ENCODE measurements around the gene HPCA.

The HPCA gene

GRCh38 chr1:32889731-32890278 lies 3.5 kb downstream of the HPCA start:
- TF ChIP-seq ISL1 (CRISPR knock-in tag; IDR thresholded peaks at IDR 0.05), result no peak
- no peak for ATAC-seq

GRCh38 chr1:32890516-32891240 lies 4.4 kb downstream of the HPCA start:
- TF ChIP-seq BACH2 (CRISPR knock-in tag; IDR thresholded peaks at IDR 0.05; ENCODE audit: borderline replicate concordance) (no peak), TSHZ2 (CRISPR knock-in tag; IDR thresholded peaks at IDR 0.05) (no peak), GLIS3 (CRISPR knock-in tag; IDR thresholded peaks at IDR 0.05) (no peak), ARNTL (CRISPR knock-in tag; IDR thresholded peaks at IDR 0.05; ENCODE audit: borderline replicate concordance, low read depth) (no peak), CSDC2 (CRISPR knock-in tag; IDR thresholded peaks at IDR 0.05) (no peak), TOX (CRISPR knock-in tag; IDR thresholded peaks at IDR 0.05; ENCODE audit: borderline replicate concordance) (no peak), ZNF8 (CRISPR knock-in tag; IDR thresholded peaks at IDR 0.05) (no peak), ZC3H10 (CRISPR knock-in tag; IDR thresholded peaks at IDR 0.05) (no peak), ZFP3 (CRISPR knock-in tag; IDR thresholded peaks at IDR 0.05) (no peak)
- ATAC-seq, result no peak

- no peak for ATAC-seq
- TF ChIP-seq SNAI2 (CRISPR knock-in tag; IDR thresholded peaks at IDR 0.05), result no peak
- TF ChIP-seq BACH2 (CRISPR knock-in tag; IDR thresholded peaks at IDR 0.05; ENCODE audit: borderline replicate concordance), result no peak
- no peak for TF ChIP-seq ZNF565 (CRISPR knock-in tag; conservative IDR thresholded peaks at IDR 0.05; ENCODE audit: low read depth)
- no peak for TF ChIP-seq PATZ1 (CRISPR knock-in tag; IDR thresholded peaks at IDR 0.05; ENCODE audit: borderline replicate concordance)
- TF ChIP-seq ISL1 (CRISPR knock-in tag; IDR thresholded peaks at IDR 0.05), result no peak
- TF ChIP-seq CSDC2 (CRISPR knock-in tag; IDR thresholded peaks at IDR 0.05), result no peak
- no peak for TF ChIP-seq ARNTL (CRISPR knock-in tag; IDR thresholded peaks at IDR 0.05; ENCODE audit: borderline replicate concordance, low read depth)
- no peak for TF ChIP-seq OSR1 (CRISPR knock-in tag; IDR thresholded peaks at IDR 0.05)
- TF ChIP-seq ZC3H10 (CRISPR knock-in tag; IDR thresholded peaks at IDR 0.05), result no peak
- TF ChIP-seq ESRRG (CRISPR knock-in tag; IDR thresholded peaks at IDR 0.05), result no peak
- no peak for TF ChIP-seq TCF4 (CRISPR knock-in tag; IDR thresholded peaks at IDR 0.05; ENCODE audit: borderline replicate concordance)
- no peak for TF ChIP-seq RARB (CRISPR knock-in tag; IDR thresholded peaks at IDR 0.05)
- no peak for TF ChIP-seq ZNF8 (CRISPR knock-in tag; IDR thresholded peaks at IDR 0.05)
- no peak for TF ChIP-seq GLIS3 (CRISPR knock-in tag; IDR thresholded peaks at IDR 0.05)
- TF ChIP-seq ZFP3 (CRISPR knock-in tag; IDR thresholded peaks at IDR 0.05), result no peak
- no peak for TF ChIP-seq TSHZ2 (CRISPR knock-in tag; IDR thresholded peaks at IDR 0.05)
These were observed 4.9 kb downstream of the HPCA start for GRCh38 chr1:32891241-32891570.

GRCh38 chr1:32891630-32892029 lies 5.3 kb downstream of the HPCA start:
- no peak for ATAC-seq
- TF ChIP-seq RARB (CRISPR knock-in tag; IDR thresholded peaks at IDR 0.05), result no peak
- TF ChIP-seq ARNTL (CRISPR knock-in tag; IDR thresholded peaks at IDR 0.05; ENCODE audit: borderline replicate concordance, low read depth), result no peak
- TF ChIP-seq ZFP3 (CRISPR knock-in tag; IDR thresholded peaks at IDR 0.05), result no peak
- no peak for TF ChIP-seq POU6F1 (CRISPR knock-in tag; IDR thresholded peaks at IDR 0.05; ENCODE audit: borderline replicate concordance, low read depth)
- TF ChIP-seq ISL1 (CRISPR knock-in tag; IDR thresholded peaks at IDR 0.05), result no peak
- no peak for TF ChIP-seq ZFP30 (CRISPR knock-in tag; IDR thresholded peaks at IDR 0.05)
- TF ChIP-seq TCF4 (CRISPR knock-in tag; IDR thresholded peaks at IDR 0.05; ENCODE audit: borderline replicate concordance), result no peak
- no peak for TF ChIP-seq GLIS3 (CRISPR knock-in tag; IDR thresholded peaks at IDR 0.05)
- TF ChIP-seq ZNF8 (CRISPR knock-in tag; IDR thresholded peaks at IDR 0.05), result no peak
- no peak for TF ChIP-seq BACH2 (CRISPR knock-in tag; IDR thresholded peaks at IDR 0.05; ENCODE audit: borderline replicate concordance)
- no peak for TF ChIP-seq TSHZ2 (CRISPR knock-in tag; IDR thresholded peaks at IDR 0.05)
- TF ChIP-seq TOX (CRISPR knock-in tag; IDR thresholded peaks at IDR 0.05; ENCODE audit: borderline replicate concordance), result no peak
- TF ChIP-seq PPARA (CRISPR knock-in tag; IDR thresholded peaks at IDR 0.05; ENCODE audit: borderline replicate concordance), result no peak
